Jurkat, Clone E6-1 (cell line): Measurements from ENCODE around the gene OXGR1. TPM values are rescaled to one million over a fixed set of nuclear protein-coding genes. Genes with fewer than 3 reads are reported as not detected.
"Not testable (repeated sequence)": the region's sequence is repeated elsewhere in the genome, so short reads cannot be mapped to it uniquely, and the experiment has no call there.

Experiments
- DNase-seq: peaks from one replicate; pipeline ENCODE4 v3.0.0-alpha.2; 2011; ENCODE audit warnings: low read depth, low spot score
- H3K4me3 ChIP-seq: 2 replicates; pipeline ENCODE4 v1.5.1; 2011; ENCODE audit warnings: mild to moderate bottlenecking, low read length, control low read depth, moderate library complexity
- polyA plus RNA-seq: library from polyadenylated mRNA; unstranded; fragments of >200 nt; gene quantifications from one replicate; pipeline ENCODE4 v1.2.1, GENCODE V29; 2012; ENCODE audit warnings: missing spikeins; ENCODE audit not compliant: insufficient read length, insufficient read depth

Gene OXGR1
- polyA plus RNA-seq, result not detected

- no peak within 1 kb of the TSS for H3K4me3 ChIP-seq
- no peak for DNase-seq
These were observed at the start of gene OXGR1 for GRCh38 chr13:96994017-96994857. TSS of gene OXGR1 (minus strand) at chr13:96994476. CDS start at chr13:96987759, 6,717 bp downstream.

DNA sequence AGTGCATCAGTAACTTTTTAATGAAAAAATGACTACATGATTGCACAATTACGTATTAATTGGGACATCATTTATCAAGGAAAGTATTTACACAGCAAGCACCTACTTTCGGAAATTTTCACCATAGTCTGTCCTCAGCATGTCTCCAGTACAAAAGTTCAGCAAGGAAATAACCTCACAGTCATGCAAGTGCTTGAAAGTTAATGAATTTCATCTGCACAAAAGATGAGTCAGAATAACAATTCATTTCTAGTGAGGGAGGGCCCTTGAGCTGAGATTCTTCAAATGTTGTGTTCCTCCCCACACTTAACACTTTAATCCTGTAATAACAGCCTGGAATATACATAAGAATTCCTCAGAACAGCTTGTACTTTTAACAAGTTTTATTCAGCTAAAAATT, 49.0 kb upstream of the OXGR1 start:
- no peak overlapping the region for H3K4me3 ChIP-seq
- DNase-seq, result no peak

- H3K4me3 ChIP-seq, result no peak overlapping the region
- peak; percentile 18 for DNase-seq
These were observed 36.6 kb upstream of the OXGR1 start for GRCh38 chr13:97030705-97031452.

GRCh38 chr13:97028441-97029299, 34.4 kb upstream of the OXGR1 start:
- H3K4me3 ChIP-seq, result no peak overlapping the region
- DNase-seq, result peak; percentile 17

GRCh38 chr13:97027162-97027554, 32.9 kb upstream of the OXGR1 start:
- no peak for DNase-seq
- H3K4me3 ChIP-seq, result no peak overlapping the region

GRCh38 chr13:97026531-97027161, 32.4 kb upstream of the OXGR1 start:
- no peak for DNase-seq
- H3K4me3 ChIP-seq, result no peak overlapping the region

- not testable (repeated sequence) for DNase-seq, H3K4me3 ChIP-seq
These were observed 29.5 kb upstream of the OXGR1 start for GRCh38 chr13:97023812-97024211.

DNA sequence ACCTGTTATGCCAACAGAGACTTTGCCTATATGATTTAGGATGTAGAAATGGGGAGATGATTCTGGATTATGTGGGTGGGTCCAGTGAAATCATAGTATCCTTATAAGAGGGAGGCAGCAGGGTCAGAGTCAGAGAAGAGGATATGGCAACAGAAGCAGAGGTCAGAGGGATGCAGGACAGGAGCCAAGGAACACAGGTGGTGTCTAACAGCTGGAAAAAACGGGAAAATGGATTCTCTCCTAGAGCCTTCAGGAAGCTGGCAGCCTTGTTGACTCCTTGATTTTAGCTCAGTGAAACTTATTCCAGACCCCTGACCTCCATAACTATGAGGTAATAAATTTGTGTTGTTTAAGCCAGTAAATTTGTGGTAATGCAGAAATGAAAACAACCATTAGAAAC, 28.8 kb upstream of the OXGR1 start:
- no peak overlapping the region for H3K4me3 ChIP-seq
- no peak for DNase-seq

DNA sequence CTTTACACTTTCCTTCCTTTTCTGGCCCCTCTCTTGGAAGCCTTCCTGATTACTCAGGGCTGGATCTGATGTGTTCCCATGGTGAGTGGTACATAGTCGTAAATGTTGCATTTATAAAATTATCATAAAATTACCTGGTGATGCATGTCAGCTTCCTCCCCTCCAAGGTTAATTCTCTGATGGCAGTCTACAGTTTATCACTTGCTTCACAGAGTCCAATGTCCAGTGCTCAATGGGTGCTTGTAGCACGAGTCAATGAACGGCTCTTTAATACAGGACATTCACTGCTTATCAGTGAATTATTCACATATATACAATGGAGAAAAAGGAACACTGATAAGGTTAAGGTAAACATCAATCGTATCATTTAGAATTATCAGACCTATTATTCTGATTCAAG, 27.0 kb upstream of the OXGR1 start:
- no peak for DNase-seq
- H3K4me3 ChIP-seq, result no peak overlapping the region

DNA sequence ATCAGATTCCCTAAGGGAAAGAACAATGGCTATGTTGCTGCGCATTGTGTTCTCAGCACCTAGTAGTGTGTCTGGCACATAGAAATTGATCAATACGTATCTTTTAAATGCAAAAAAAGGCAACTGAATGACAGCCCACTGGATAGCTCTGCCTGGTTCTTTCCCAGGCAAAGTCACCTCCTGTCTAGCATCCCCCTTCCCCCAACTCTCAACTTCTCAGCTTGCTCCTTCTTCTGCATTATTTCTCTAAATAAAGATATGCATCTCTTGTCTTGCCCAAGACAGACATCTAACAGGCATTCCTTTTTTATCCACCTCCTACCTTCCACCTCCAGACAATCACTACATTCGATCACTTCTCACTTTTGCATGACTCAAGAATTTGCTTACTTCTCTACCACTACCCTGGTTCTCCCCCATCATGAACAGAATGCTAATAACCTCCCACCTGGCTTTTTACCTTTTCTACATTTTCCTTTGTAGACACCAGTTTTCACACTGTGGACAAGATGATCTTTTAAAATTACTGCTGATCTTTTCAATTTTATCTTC, 26.5 kb upstream of the OXGR1 start:
- DNase-seq, result no peak
- H3K4me3 ChIP-seq, result no peak overlapping the region

DNA sequence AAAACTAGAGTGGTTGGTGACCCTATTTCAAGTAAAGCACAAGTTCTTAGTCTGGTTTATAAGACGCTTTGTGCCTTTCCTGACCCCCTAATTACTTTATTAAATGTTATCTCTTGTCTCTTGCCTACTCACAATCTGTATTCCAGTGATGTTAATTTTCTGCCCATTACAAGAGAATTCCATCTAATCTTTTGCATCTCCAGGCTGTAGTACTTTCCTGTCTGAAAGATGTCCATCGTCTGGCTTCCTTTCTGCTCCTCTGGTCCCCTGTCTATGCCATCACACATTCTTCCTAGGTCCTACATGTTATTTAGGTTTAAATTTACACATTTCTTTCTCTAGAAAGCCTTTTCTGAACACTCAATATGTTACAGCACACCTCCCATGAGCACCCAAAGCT, 25.9 kb upstream of the OXGR1 start:
- H3K4me3 ChIP-seq, result no peak overlapping the region
- no peak for DNase-seq

DNA sequence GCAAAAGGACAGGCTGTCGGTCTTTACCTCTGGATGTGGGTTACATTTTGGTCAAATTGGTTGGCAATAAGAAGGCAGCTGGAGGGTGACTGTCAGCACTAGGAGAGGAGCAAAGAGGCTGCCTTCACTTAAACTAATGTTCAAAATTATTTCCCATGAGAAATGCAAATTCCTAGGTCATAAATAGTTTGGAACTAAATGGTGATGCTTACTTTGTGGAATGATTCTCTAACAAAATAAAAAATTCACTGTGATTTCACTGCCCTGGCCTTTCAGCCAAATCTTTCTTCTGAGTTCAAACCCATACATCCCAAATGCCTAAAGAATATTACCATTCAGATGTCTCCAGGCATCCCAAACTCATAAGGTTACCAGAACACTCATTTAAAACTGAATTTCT, 25.0 kb upstream of the OXGR1 start:
- DNase-seq, result no peak
- H3K4me3 ChIP-seq, result no peak overlapping the region

DNA sequence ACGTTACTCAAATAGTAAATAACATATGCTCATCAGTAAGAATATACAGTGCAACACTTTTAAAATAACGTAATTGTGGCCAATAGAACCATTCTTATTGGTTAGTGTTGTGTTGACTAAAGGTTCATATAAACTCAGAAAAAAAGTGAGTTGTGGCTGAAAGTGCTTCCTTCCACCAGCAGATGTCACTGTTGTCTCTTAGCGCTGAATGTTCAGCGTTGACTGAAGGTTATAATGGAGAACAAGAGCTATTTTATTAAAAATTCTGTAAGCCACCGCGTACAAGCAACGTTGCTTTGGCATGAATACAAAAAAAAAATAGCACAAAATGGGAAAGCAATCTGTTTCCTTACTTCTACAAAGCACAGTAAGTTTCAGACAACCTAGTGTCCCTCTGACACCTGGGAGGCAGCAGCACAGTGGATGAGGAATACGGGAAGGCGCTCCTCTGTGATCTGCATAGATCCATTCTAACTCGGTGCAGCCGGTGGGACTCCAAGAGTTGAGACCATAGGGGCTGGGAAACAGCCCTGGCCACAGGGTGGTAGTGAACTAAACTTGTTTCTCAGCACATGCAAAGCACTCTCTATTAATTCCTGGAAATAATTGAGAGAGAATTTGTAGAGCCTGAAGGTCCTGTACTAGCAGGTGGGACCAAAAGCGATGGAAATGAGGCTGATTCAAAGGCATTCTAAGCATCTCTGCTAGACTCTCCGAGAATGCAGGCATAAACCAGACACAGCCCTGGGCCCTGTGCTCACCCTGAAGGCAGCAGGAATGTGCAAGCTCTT, 23.9 kb upstream of the OXGR1 start:
- DNase-seq, result peak; percentile 37
- H3K4me3 ChIP-seq, result no peak overlapping the region

- no peak overlapping the region for H3K4me3 ChIP-seq
- no peak for DNase-seq
These were observed 23.0 kb upstream of the OXGR1 start for GRCh38 chr13:97017322-97017721.

GRCh38 chr13:97015661-97016350, 21.5 kb upstream of the OXGR1 start:
- DNase-seq, result peak; percentile 52
- H3K4me3 ChIP-seq, result no peak overlapping the region

- DNase-seq, result no peak
- no peak overlapping the region for H3K4me3 ChIP-seq
These were observed 18.2 kb upstream of the OXGR1 start for GRCh38 chr13:97012251-97013048.
